Stimulated activated naive CD4-positive, alpha-beta T cell (primary cell): ENCODE data around the gene ATXN1.
A peak's percentile ranks its signal among the peaks of the same experiment; 100 is the strongest.

ENCODE experiments used
- DNase-seq, 6 experiments: peaks; one replicate each; lab custom pipeline; 2025; lab: John Stamatoyannopoulos, UW

ATXN1 gene

DNA sequence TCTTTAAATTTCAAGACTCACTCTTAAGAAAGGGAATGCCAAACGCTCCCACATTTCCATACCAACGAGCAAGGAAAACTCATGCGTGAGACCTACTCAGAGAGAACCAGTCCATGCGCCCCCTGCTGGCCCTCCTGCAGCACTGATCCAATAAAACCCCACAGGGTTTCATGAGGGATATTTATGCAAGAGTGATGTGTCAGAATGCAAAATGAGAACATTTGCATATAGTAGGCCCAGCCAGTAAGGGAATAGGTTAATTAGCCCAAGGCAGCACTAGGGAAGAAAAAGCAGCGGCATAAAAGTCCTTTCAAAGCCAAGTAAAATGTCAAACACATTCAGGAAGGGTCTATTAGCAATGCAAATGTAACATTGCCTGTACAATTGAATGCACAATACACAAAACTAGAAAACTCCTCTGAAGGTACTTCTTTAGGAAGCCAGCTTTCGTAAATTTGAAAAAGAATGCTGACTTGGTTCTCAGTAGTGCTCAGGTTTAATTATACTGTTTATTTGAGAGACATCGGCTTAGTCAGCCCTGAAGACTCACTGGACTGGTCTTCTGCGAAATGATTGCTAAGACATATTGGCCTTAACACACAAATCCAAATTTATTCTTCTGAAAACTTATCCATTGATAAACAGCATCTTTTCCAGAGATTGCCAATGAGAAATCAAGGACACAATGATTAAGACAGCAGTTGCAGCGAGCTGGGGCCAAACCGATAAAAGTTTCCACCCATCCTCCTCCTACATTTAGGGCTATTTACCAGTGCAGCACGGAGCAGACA is 429.7 kb downstream of the ATXN1 start:
- peak; percentile 2 to 63 (median 38) for DNase-seq

DNA sequence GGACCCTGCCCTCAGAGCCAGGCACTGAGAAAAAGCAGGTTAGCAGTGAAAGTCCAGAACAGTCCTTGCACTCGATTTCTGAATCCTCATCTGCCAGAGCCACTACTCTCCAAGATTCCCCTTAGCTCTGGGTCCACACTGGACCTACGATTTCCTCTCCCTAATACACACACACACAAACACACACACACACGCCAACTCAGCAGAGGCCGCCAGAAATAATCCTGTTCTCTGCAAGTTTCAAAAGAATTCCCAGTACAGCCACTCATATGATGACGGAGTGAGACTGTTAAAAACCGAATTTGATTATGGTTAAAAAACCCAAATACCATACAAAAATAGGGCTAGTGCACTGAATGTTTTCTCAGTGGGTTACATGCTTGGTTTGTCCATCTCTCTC is 432.0 kb downstream of the ATXN1 start:
- DNase-seq: no peak

DNA sequence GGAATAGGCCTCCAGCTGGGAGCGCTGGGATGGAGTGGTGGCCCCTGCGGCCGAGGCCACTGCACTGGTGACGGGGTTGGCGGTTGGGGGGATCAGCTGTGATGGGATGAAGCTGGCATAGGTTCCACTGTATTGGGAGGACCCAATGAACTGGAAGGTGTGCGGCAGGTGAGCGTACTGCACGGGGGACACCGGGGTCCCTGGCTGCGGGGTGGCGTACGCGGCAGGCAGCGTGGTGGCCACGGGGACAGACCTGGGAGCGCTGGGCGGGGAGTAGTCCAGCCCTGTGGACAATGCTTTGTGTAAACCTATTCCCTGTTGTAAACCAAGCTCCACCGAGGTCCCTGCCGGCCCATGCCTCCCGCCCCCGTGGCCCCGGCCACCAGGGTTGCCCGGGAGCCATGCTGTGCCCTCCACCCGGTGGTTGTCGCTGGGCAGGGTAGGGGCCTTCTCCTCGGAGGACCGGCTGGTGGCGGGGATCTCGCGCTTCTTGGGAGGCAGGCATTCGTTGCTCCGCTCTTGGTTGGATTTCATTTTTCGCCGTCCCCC is 433.4 kb downstream of the ATXN1 start:
- DNase-seq: no peak

DNA sequence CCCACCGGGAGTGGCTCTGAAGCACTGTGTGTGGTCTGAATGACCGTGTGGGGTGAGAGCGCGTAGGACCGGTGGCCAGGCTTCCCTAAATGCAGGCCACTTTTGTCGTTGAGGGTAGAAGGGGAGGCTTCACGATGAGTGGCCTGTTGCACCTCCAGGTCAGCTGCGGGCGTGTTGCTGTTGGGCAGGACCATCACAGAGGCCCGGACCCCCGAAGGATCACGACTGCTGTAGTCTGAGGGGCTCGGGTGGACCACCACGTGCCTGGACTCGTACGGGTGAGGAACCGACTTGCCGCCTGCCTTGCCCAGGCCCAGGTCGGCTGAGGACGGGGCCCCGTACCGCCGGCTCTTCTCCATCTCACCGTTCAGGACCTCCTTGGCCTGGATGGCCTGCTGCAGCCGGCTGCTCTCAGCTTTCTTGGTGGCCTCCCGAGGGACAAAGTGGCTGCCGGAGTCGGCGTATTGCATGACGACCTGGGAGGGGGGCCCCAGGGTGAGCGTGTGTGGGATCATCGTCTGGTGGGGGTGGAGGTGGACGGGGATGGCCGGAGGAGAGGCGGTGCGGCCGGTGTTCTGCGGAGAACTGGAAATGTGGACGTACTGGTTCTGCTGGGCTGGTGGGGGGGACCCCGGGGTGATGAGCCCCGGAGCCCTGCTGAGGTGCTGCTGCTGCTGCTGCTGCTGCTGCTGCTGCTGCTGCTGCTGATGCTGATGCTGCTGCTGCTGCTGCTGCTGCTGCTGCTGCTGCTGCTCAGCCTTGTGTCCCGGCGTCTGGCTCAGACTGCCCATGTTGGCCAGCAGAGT is 434.1 kb downstream of the ATXN1 start:
- DNase-seq: no peak

DNA sequence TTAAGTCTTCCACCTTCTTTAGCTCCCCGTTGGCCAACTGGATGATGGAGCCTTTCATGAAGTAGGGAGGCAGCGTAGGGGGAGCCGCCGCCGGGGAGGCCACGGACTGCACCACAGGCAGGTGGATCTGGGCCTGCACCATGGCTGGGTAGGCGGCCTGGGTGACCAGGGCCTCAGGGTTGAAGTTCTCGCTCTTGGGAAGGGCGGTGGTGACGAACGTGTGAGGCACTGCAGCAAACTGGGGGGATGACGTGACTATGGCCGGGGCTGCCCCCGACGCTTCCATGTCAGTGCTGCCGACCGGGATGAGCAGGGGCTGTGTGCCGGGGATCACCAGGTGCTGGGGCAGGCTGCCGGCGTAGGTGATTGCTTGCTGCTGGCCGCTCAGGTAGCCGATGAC is 434.7 kb downstream of the ATXN1 start:
- no peak for DNase-seq

DNA sequence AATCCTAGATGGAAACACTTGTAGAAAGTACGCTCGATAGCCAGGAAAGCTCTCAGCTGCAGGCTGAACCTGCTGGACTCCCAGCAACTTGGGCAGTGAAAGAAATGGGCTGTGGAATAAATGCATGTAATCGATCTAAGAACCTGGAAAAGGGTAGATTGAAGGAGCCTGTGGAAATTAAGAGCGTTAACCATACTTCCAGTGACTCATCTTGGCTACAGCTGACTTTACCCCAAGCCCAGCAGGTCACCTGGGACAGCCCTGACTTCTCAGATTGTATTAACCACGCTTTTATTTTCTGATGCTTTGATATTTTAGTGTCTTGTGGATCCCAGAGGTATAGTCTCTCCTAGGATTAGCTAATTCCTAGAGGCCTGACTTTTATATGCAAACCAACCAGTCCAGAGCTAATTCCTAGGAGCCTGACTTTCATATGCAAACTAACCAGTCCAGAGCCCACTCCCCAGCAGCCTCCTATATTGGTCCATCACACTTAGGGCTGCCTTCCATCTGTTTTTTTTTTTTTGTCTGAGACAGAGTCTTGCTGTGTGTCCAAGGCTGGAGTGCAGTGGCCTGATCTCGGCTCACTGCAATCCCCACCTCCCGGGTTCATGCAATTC is 436.5 kb downstream of the ATXN1 start:
- DNase-seq: no peak

DNA sequence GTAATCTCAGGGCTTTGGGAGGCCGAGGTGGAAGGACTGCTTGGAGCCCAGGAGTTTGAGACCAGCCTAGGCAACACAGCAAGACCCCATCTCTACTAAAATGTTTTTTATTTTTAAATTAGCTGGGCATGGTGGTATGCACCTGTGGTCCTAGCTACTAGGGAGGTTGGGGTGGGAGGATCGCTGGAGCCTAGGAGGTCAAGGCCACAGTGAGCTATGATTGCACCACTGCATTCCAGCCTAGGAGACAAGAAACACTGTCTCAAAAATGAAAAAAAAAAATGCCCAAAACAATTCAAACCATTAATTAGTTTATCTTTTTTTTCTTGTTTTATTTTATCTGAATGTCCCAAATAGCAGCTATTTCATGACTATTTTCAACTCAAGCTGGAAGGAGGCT is 437.1 kb downstream of the ATXN1 start:
- DNase-seq: no peak

DNA sequence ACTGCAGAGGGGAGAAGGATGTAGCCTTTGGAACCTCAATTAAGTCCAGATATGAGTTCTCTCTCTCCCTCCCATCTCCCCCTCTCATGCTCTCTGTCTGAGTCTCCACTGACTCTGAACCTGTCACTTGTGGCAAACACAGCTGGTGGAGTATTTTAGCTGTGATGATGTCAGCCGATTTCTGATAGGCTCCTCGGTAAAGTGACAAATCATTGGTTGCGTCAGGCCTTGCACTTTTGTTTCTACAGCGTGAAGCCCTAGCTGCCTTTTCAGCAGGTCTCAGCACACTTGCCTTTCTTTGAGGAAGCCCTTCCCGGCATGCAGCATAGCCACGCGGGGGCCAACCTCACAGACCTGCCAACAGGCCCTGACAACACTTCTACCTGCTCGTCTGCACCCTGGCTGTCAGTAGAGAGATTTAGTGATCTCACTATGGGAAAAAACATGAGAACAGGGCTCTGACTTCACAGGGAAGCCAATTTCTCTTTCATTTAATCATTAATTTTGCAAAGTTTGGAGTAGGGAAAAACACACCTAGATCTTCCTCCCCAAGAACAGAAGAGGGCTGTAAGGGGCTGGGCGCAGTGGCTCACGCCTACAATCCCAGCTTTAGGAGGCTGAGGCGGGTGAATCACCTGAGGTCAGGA is 438.5 kb downstream of the ATXN1 start:
- peak; percentile 65 to 86 (median 79) for DNase-seq

DNA sequence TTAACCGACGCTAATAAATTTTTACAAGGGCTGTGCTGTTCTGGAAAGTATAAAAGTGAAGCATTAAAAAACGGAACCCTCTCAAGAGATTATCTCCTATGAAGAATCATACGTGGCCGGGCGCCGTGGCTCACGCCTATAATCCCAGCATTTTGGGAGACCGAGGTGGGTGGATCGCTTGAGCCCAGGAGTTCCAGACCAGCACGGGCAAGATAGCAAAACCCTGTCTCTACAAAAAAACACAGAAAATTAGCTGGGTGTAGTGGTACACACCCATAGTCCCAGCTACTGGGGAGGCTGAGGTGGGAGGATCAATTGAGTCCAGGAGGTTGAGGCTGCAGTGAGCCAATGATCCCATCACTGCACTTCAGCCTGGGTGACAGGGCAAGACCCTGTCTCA is 439.4 kb downstream of the ATXN1 start:
- DNase-seq: no peak

DNA sequence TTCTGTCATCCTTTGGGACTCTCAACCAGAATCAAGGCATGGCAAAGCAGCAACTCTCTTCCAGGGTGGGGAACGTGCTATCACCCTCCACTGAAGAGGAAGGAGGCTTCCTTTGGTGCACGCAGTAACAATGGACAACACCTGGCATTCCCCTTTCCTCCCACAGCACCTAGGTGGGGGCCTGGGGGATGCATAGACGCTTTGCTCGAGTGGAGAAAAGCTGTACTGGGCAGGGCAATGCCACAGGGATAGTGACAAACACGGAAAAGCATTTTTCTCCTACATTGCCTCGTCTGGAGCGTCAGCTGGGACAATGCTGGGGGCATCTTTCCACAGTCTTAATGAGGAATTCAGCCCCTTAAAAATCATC is 439.9 kb downstream of the ATXN1 start:
- DNase-seq: no peak

DNA sequence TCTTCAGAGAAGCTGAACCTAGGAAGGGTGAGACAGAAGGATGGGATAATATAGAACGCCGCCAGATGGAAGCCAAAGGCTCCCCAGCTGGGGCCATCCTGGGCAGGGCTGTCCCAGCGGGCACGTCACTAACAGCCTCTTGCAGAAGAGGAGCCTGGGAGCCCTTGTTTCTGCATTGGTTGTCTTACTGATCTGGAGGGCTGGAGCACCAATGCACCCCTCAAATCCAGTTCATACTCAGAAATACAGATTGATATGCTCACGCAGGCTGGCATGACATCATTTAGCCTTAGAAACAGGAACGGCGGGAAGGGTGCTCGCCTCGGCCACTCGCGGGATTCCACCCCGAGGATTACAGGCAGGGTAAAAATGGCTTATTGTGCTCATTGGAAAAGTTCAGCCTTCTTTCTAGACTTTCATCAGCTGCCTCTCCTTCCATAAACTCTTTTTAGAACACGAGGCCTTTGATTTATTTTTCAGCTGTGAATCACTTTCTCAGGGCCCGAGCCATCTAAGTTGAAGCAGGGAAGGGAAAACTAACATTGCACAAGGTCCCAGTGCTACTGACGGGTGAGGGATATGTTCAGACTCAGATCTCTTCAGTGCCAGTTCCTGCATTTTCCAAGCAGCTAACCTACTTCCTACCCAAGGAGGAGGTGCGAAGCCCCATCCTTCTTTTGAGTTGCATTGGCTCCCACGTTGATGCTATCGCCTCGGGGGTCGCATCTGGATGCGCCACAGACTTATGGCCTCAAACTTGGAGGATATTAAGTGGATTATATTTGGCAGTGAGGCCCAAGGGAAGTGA is 440.5 kb downstream of the ATXN1 start:
- DNase-seq: no peak

DNA sequence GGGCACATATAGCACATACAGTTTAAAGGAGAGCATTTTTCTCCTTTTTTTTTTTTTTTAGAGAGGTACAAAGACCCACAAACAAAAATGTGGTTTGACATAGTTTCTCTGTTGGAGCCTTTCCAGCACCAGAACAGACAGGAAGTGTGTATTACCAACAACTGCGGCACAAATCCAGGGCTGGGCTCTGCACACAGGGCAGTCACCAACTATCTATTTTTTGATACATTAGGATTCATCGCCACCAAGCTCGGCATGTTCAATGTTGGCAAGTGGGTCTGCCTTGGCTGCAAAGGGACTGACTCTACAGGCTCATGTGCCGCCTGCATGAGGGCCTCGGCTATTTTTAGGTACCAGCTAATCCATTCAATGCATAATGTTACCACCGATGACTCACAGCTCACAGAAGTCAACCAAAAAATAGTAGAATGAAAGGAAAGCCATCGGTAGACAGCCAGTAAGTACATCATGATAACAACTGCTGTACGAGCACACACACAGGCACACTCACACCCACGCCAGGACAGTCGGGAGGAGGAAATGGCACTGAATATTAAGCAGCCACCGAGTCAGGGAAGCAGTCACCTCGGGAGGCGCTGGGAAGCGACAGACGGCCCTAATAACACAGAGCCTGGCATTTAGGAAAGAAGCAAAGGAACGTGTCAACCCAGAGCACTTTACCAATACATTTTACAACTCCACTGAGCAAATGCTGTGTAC is 441.3 kb downstream of the ATXN1 start:
- peak; percentile 41 to 81 (median 74) for DNase-seq

DNA sequence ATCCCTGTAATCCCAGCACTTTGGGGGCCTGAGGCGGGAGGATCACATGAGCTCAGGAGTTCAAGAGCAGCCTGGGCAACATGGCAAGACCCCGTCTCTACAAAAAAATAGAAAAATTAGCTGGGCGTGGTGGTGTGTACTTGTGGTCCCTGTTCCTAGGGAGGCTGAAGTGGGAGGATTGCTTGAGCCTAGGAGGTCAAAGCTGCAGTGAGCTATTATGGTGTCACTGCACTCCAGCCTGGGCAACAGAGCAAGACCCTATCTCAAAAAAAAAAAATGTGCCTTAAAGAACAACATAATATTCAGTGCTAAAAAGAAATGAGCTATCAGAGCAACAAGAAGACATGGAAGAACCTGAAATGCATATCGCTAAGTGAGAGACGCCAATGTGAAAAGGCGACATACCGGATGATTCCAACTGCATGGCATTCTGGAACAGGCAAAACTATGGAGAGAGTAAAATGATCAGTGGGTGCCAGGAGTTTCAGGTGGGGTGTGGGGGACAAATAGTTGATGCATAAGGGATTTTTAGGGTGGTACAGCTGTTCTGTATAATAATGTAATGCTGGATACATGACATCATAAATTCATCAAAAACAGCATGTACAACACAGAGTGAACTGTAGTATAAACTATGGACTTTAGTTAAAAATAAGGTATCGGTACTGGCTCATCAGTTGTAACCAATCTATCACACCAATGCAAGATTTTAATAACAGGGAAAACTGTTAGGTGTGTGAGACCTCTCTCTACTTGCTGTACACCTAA is 442.1 kb downstream of the ATXN1 start:
- DNase-seq: no peak

DNA sequence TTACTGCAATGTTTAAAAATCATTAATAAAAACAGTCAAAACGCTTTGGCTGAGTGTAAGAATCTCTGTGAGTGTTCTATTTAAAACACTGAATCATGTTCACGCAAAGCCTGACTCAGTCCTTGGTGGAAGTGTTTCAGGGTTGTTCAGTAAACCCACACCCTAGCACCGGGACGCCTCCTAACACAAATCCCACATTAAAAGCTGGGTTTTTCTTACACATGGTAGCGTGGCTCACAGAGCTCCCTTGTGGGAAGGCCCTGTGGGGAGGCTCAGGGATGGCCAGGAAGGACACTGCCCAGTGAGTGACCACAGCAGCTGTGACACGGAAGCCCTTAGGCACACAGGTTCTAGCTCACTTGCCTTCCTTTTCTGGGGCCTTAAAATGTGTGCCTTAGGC is 442.7 kb downstream of the ATXN1 start:
- DNase-seq: no peak

DNA sequence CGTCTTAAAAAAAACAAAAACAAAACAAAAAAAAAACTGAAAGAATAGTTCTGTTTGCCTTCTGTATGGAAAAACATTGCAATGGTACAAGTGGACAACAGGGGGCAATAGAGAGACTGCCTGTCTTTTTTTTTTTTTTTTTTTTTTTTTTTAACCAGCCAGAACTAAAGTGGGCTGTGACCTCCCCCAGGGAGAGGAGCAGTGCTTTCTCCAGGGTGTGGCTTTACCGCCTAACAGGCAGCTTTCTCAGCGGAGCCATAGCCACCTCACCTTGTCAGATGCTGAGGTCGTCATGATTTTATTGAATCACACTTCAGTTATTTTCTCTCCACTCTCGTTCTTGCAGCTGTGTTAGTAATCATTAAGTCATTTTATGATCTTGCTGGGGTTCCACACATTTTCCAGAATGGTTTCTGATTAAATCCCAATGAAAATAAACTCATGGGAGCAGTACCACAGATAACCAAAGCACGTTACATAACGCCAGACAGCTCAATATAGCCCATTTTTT is 444.5 kb downstream of the ATXN1 start:
- DNase-seq: peak; percentile 8 to 62 (median 30)

DNA sequence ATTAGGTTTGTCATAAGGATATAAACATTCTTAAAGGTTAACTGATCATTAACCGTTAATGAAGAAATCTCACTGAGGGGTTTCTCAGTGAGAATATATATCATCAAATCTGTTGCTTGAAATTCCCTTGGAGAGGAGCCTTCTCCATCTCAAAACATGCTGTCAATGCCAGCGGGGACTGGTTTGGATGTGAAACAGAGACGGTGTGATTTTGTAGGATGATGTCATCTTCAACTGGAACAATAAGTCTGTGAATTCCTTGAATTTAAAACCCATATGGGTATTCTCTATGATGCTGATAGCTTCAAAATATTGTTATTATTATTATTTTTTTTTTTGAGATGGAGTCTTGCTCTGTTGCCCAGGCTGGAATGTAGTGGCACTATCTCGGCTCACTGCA is 447.0 kb downstream of the ATXN1 start:
- no peak for DNase-seq

DNA sequence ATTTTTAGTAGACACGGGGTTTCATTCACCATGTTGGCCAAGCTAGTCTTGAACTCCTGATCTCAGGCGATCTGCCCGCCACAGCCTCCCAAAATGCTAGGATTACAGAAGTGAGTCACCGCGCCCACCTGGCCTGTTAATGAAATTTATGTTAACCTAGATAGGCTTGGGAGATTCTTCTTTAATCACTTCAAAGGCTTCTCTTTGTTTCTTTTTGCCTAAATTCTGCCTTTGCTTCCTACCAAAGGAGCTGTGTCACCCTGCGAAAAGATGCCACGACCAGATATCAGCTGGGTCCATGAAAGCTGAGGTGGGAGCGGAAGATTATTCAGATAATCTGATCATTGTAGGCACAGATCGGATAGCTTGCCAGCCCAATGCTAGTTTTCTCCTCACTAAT is 447.5 kb downstream of the ATXN1 start:
- DNase-seq: no peak

DNA sequence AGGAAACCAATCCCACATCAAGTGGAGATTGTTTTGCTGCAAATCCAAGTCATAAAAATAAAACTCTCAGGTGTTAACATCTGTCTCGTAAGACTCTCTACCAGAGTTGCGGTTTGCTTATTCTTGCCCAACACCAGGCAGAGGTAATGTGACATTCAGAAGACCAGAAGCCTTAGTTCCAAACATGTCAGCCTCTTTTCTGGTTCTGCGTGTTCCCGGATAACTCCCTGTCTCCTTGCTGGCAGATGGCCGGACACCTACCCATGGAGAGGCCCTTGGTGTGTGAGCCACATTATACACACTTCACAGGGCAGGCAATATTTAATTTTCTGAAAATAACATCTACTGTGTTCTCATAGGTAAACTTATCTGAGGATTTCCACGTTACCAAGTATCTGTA is 449.5 kb downstream of the ATXN1 start:
- no peak for DNase-seq

DNA sequence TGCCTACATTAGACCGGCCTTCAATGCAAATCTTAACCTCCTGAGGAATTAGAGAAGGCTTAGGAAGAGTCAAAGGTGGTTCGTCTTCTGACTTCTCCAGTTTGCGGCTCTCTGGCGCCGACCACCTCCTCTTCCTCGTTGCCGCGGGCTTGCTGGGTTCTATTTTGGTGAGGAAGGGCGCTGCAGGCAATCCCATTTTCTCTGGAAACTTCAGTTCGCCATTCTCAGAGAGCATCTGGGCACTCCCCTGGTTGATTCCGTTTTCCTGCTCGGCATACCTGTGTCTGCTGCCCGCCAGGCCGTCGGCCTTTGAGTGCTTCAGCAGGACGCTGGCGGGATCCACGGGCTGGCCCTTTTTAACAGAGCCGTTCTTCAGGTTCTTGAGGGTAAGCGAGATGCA is 454.9 kb downstream of the ATXN1 start:
- no peak for DNase-seq

DNA sequence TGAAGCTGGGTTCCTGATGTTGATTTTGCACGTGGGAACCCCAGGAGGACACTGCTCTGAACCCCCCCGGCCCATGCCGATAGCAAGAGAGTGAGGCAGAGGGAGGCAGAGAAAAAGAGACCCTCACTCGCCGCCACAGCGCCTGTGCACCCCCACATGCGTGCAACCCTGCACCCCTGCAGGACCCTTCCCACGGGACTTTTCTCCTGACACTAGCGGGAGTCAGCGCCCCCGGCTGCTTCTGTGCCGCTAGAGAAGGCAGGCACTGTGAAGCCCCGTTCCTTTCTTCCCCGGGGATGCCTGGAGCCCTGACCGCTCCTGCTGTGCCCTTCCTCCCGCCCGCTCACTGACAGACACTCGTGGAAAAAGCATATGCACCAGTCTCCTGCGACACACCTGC is 455.5 kb downstream of the ATXN1 start:
- no peak for DNase-seq
